H9 (cell line): Measurements from ENCODE around the gene CHGA. TPM values are rescaled to one million over a fixed set of nuclear protein-coding genes. Genes with fewer than 3 reads are reported as not detected.

Experiments
- DNase-seq: peaks from one replicate; pipeline ENCODE4 v3.0.0-alpha.2; 2017
- H2AFZ ChIP-seq: one replicate; pipeline ENCODE4 v1.6.1; 2013; ENCODE audit warnings: mild to moderate bottlenecking, low read length, control low read depth, moderate library complexity
- H2AK5ac ChIP-seq: 2 replicates; pipeline ENCODE4 v1.6.1; 2013; ENCODE audit warnings: low read length, control low read depth, mixed read lengths; ENCODE audit not compliant: insufficient read length
- H2BK120ac ChIP-seq: one replicate; pipeline ENCODE4 v1.6.1; 2013; ENCODE audit warnings: low read depth, mild to moderate bottlenecking, low read length, control low read depth, inconsistent platforms; ENCODE audit not compliant: poor library complexity, severe bottlenecking
- H2BK12ac ChIP-seq: 2 replicates; pipeline ENCODE4 v1.6.1; 2013; ENCODE audit warnings: low read length, control low read depth, mixed read lengths, low read depth; ENCODE audit not compliant: insufficient read length
- H2BK15ac ChIP-seq: 2 replicates; pipeline ENCODE4 v1.6.1; 2013; ENCODE audit warnings: low read depth, low read length, control low read depth
- H2BK20ac ChIP-seq: one replicate; pipeline ENCODE4 v1.6.1; 2013; ENCODE audit warnings: low read depth, mild to moderate bottlenecking, low read length, control low read depth, inconsistent platforms; ENCODE audit not compliant: poor library complexity, severe bottlenecking
- H2BK5ac ChIP-seq: 2 replicates; pipeline ENCODE4 v1.6.1; 2013; ENCODE audit warnings: low read length, control low read depth, mixed read lengths; ENCODE audit not compliant: insufficient read length
- H3K14ac ChIP-seq: 2 replicates; pipeline ENCODE4 v1.6.1; 2013; ENCODE audit warnings: low read length, control low read depth; ENCODE audit not compliant: insufficient read depth
- H3K18ac ChIP-seq: 2 replicates; pipeline ENCODE4 v1.6.1; 2013; ENCODE audit warnings: low read depth, mild to moderate bottlenecking, mixed read lengths, low read length, control low read depth; ENCODE audit not compliant: insufficient read length
- H3K23ac ChIP-seq: 2 replicates; pipeline ENCODE4 v1.6.1; 2013; ENCODE audit warnings: low read length, control low read depth, mixed read lengths, low read depth; ENCODE audit not compliant: insufficient read length
- H3K23me2 ChIP-seq: 2 replicates; pipeline ENCODE4 v1.6.1; 2013; ENCODE audit warnings: low read depth, mild to moderate bottlenecking, mixed read lengths, low read length, control low read depth; ENCODE audit not compliant: insufficient read length, poor library complexity, severe bottlenecking
- H3K27ac ChIP-seq: 2 replicates; pipeline ENCODE4 v1.5.1; 2013; ENCODE audit warnings: low read length, control low read depth, mixed read lengths, low read depth; ENCODE audit not compliant: insufficient read length
- H3K27me3 ChIP-seq: 2 replicates; pipeline ENCODE4 v1.6.1; 2013; ENCODE audit warnings: low read length, control low read depth, inconsistent platforms; ENCODE audit not compliant: insufficient read depth
- H3K4ac ChIP-seq: 2 replicates; pipeline ENCODE4 v1.6.1; 2013; ENCODE audit warnings: low read depth, mild to moderate bottlenecking, control low read depth, inconsistent platforms, low read length, moderate library complexity
- H3K4me1 ChIP-seq: 2 replicates; pipeline ENCODE4 v1.6.1; 2013; ENCODE audit warnings: low read length, control low read depth, inconsistent platforms; ENCODE audit not compliant: insufficient read depth
- H3K4me2 ChIP-seq: 2 replicates; pipeline ENCODE4 v1.6.1; 2013; ENCODE audit warnings: low read length, control low read depth, mixed read lengths; ENCODE audit not compliant: insufficient read length, insufficient read depth
- H3K56ac ChIP-seq: 2 replicates; pipeline ENCODE4 v1.6.1; 2013; ENCODE audit warnings: low read depth, mild to moderate bottlenecking, mixed read lengths, low read length, control low read depth; ENCODE audit not compliant: insufficient read length
- H3K79me1 ChIP-seq: 2 replicates; pipeline ENCODE4 v1.6.1; 2013; ENCODE audit warnings: low read depth, mild to moderate bottlenecking, moderate library complexity, low read length, control low read depth, inconsistent platforms; ENCODE audit not compliant: insufficient read depth, poor library complexity, severe bottlenecking
- H3K79me2 ChIP-seq: 2 replicates; pipeline ENCODE4 v1.6.1; 2013; ENCODE audit warnings: low read length, control low read depth, inconsistent platforms; ENCODE audit not compliant: insufficient read depth
- H3K9ac ChIP-seq: 2 replicates; pipeline ENCODE4 v1.6.1; 2013; ENCODE audit warnings: low read length, control low read depth, mixed read lengths; ENCODE audit not compliant: insufficient read length; ENCODE audit errors: extremely low read depth
- H3K9me3 ChIP-seq: one replicate; pipeline ENCODE4 v1.6.1; 2013; ENCODE audit warnings: low read depth, low read length, inconsistent platforms; ENCODE audit not compliant: control insufficient read depth
- H3T11ph ChIP-seq: one replicate; pipeline ENCODE4 v1.6.1; 2013; ENCODE audit warnings: mild to moderate bottlenecking, low read length, control low read depth, inconsistent platforms
- H4K20me1 ChIP-seq: one replicate; pipeline ENCODE4 v1.6.1; 2013; ENCODE audit not compliant: control insufficient read depth, insufficient read length, insufficient read depth
- H4K5ac ChIP-seq: 2 replicates; pipeline ENCODE4 v1.6.1; 2013; ENCODE audit warnings: low read depth, mild to moderate bottlenecking, mixed read lengths, low read length, control low read depth; ENCODE audit not compliant: insufficient read length
- H4K8ac ChIP-seq: replicated peaks from 2 replicates; pipeline ENCODE4 v1.6.1; 2013; ENCODE audit warnings: low read length, control low read depth, mixed read lengths, low read depth; ENCODE audit not compliant: insufficient read length
- H4K91ac ChIP-seq: 2 replicates; pipeline ENCODE4 v1.6.1; 2013; ENCODE audit warnings: low read depth, mild to moderate bottlenecking, moderate library complexity, mixed read lengths, low read length, control low read depth; ENCODE audit not compliant: insufficient read length
- H3K27ac Mint-ChIP-seq, 3 experiments: 2 replicates in 2 of 3; 3 replicates in 1 of 3; pipeline ENCODE4 v1.8.0; 2020 to 2021; ENCODE audit warnings: mixed read lengths in 3 of 3, mild to moderate bottlenecking in 1 of 3, moderate library complexity in 1 of 3
- H3K27me3 Mint-ChIP-seq: 2 replicates; pipeline ENCODE4 v1.8.0; 2021; ENCODE audit warnings: low read depth, mild to moderate bottlenecking, moderate library complexity, mixed read lengths
- H3K36me3 Mint-ChIP-seq, 3 experiments: 2 replicates in 2 of 3; 3 replicates in 1 of 3; pipeline ENCODE4 v1.8.0; 2020 to 2021; ENCODE audit warnings: low read depth in 3 of 3, mixed read lengths in 3 of 3; ENCODE audit not compliant: insufficient read depth in 1 of 3
- H3K4me1 Mint-ChIP-seq, 2 experiments: 2 replicates each; pipeline ENCODE4 v1.8.0; 2020; ENCODE audit warnings: mixed read lengths in 2 of 2
- H3K4me3 Mint-ChIP-seq, 2 experiments: 2 replicates in 1 of 2; 3 replicates in 1 of 2; pipeline ENCODE4 v1.8.0; 2020 to 2021; ENCODE audit warnings: mild to moderate bottlenecking in 2 of 2, mixed read lengths in 2 of 2, moderate library complexity in 1 of 2
- H3K9me3 Mint-ChIP-seq, 2 experiments: 2 replicates in 1 of 2; 3 replicates in 1 of 2; pipeline ENCODE4 v1.8.0; 2020; ENCODE audit warnings: mild to moderate bottlenecking in 2 of 2, mixed read lengths in 2 of 2, moderate library complexity in 1 of 2
- CTCF ChIP-seq: fragments of 200-600 bp; sonication (generic); conservative IDR thresholded peaks from 3 replicates; pipeline ENCODE4 v1.8.0; 2021; ENCODE audit warnings: antibody characterized with exemption, mild to moderate bottlenecking
- WGBS: extraction: QIAGEN DNeasy Blood & Tissue Kit; methylation state at CpG from one replicate; pipeline ENCODE4 v1.1.7; 2013; ENCODE audit warnings: missing lambda C conversion rate, low lambda C conversion rate, mixed read lengths; ENCODE audit not compliant: insufficient read length; ENCODE audit errors: extremely low coverage; 5-methylcytosine and 5-hydroxymethylcytosine counted together
- total RNA-seq: library from RNA; stranded (reverse); gene quantifications from 2 replicates; pipeline ENCODE4 v1.2.1, GENCODE V29; 2021

The CHGA gene
- total RNA-seq, 1 experiment from 2014 or later, result 6.7 TPM

GRCh38 chr14:92898566-92899131 is 24.3 kb upstream of the CHGA start:
- Histone ChIP-seq H3K14ac (no peak overlapping the region), H4K91ac (no peak overlapping the region), H3K56ac (no peak overlapping the region), H4K5ac (no peak overlapping the region), H3K27me3 (peaks cover 4% of the 10 kb centered on the region; the same call in 1 of the 2 replicates), H2BK20ac (no peak overlapping the region), H3K27ac (no peak overlapping the region), H3K9me3 (no peaks in the 10 kb centered on the region), H3K18ac (no peak overlapping the region), H3K23me2 (no peaks in the 10 kb centered on the region), H2AFZ (no peak overlapping the region), H3K4me1 (no peaks in the 10 kb centered on the region), H3K9ac (no peak overlapping the region), H3K4ac (no peak overlapping the region), H4K20me1 (no peaks in the 10 kb centered on the region), H2AK5ac (no peak overlapping the region), H3K79me2 (no peaks in the 10 kb centered on the region), H4K8ac (no peak overlapping the region), H2BK15ac (no peak overlapping the region), H3K4me2 (no peak overlapping the region), H3T11ph (no peak overlapping the region), H2BK12ac (no peak overlapping the region), H3K23ac (no peak overlapping the region), H3K79me1 (no peaks in the 10 kb centered on the region), H2BK5ac (no peak overlapping the region), H2BK120ac (no peak overlapping the region)
- H3K9me3 Mint-ChIP-seq, result no peaks in the 10 kb centered on the region
- no peak overlapping the region for H3K4me3 Mint-ChIP-seq
- no peak for DNase-seq
- H3K27me3 Mint-ChIP-seq, result peaks cover 27% of the 10 kb centered on the region
- no peak overlapping the region for H3K27ac Mint-ChIP-seq
- WGBS, result no CpG with 5 or more reads among the region's 9 CpGs
- TF ChIP-seq CTCF, result no peak
- peaks cover 13% of the 10 kb centered on the region in 2 experiments for H3K4me1 Mint-ChIP-seq
- no peaks in the 10 kb centered on the region for H3K36me3 Mint-ChIP-seq
